Head of caudate nucleus (tissue), 42 donors: ENCODE measurements around the gene TTLL11.

Source experiments
- DNase-seq, 42 donors: peaks; one replicate each; pipeline versions ENCODE4 v3.0.0 to v3.0.0-alpha.2; 2020 to 2021; ENCODE audit warnings: mixed read lengths in 7 of 42
- intact Hi-C: fragments of 100-400 bp; cut with DNase I; formaldehyde crosslinking; loops from one replicate; pipeline ENCODE4 v1.15.0; 2022

TTLL11 gene

DNA sequence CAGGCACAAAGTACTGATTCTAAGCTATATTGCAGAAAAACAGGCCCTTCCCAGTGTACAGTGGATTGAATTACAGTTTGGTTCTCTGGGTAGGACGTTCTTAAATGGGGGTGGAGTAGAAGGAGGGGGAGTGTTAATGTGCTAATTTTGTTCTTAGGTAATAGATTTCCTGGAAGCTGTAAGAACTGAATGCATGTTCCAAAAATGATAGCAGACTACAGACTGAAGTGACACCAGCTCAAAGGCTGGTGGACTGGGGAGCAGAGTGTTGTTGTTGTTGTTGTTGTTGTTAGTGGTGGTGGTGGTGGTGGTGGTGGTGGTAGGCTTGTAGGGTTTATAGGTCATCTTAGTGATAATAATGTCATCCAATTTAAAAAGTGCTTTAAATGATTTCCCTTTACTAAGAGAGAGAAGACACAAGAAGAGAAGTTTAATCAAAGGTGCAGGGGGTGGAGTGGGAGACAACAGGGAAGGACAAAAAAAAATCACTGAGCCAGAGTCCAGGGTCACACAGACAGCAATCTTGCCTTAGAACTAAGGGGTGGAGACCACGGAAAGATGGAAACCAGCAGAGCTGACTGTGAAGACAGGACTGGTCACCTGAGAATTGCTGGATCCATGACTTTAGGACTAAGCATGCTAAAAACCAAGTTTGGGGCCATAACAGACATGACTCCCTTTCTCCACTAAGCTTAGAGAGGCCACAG lies 27.0 kb downstream of the TTLL11 start:
- intact Hi-C loops = no loop called here

GRCh38 chr9:122060481-122060880 lies 32.6 kb downstream of the TTLL11 start:
- intact Hi-C loops = no loop called here
- peak in 1 of 42 donors; percentile 5 for DNase-seq

More for the DNA sequence above, 27.0 kb downstream of the TTLL11 start:
- peak in 1 of 42 donors; percentile 36 for DNase-seq

DNA sequence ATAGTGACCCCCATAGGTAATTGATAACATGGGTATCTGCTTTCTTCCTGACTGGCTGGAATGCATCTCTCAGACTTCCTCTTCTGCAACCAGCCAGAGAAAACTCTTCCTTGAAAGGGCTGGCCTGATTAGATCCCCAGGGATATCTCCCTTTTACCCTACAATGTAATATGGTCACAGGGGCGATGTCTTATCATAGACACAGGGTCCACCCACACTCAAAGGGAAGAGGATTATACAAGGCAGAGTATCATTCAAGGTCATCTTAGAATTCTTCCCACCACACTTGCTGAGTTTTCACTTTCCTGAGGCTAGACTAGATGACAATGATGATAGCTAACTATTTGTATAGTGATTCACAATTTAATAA lies 33.2 kb downstream of the TTLL11 start:
- intact Hi-C loops = no loop called here
- peak in 1 of 42 donors; percentile 25 for DNase-seq

DNA sequence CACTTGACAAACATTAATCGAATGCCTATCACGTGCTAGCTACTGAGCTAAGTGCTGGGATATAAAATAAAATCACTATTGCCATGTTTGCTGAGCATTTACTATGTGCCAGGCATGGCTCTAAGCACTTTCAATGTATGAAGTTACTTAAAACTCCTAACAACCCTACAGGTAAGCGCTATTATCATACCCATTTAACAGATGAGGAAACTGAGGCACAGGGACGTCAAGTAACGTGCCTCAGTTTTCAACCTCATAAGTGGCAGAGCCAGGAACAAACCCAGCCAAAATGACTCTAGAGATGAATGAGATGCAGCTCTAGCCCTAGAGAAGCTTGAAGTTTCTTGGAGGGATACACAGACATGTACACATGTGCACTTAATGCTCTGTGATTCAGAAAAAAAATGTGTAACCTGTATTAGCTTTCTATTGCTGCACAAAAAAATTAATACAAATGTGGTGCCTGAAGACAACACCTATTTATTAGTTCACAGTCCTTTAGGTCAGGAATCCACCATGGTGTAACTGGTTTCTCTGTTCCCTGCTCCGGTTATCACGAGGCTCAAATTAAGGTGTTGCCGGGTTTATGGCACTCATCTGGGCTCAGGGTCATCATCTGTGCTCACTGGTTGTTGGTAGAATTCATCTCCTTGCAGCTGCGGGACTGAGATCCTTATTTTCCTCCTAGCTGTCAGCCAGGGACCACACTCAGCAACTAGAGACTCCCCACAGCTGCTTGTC lies 33.7 kb downstream of the TTLL11 start:
- intact Hi-C loops = no loop called here
- DNase-seq = peak in 1 of 42 donors; percentile 4

DNA sequence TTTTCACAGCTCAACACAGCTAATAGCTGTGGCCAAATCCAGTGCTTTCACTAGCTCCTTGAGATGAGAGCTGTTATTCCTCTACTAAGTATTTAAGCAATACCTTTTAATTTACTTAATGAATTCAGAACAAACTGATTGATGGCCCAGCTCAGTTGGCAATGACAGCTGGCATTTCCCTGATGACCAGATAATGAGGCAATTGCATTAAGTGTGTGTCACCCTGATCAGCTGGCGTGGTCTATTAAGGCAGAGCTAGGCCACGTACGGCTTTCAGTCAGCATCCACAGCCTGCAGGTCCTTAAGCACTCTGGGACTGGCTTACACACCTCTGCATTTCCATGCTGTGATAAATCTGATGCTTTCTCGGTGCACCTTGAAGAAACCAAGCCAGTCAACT lies 34.4 kb downstream of the TTLL11 start:
- peak in 1 of 42 donors; percentile 30 for DNase-seq
- intact Hi-C loops = no loop called here

GRCh38 chr9:122058051-122058450 lies 35.1 kb downstream of the TTLL11 start:
- peak in 36 of 42 donors; percentile 20 to 86 (median 59) for DNase-seq
- intact Hi-C loops = no loop called here

GRCh38 chr9:122057211-122057610 lies 35.9 kb downstream of the TTLL11 start:
- peak in 9 of 42 donors; percentile 23 to 57 (median 48) for DNase-seq
- intact Hi-C loops = no loop called here

DNA sequence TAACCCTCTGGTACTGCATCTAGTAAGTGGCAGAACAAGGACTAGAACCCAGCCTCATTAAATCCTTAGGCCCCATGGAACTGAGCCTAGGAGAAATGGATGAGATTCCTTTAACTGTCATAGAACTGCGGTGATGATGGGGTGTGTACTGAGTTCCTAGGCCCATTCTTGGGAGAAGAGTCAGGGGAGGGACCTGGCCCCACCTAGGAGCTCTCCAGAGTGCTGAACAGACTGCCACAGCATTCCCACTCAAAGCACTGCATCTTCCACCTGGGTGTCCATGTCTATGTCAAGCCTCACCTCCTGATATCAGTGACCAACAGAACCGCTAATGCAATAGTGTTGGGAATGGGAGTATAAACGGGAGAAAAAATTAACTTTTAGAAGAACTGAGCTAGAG lies 36.6 kb downstream of the TTLL11 start:
- intact Hi-C loops = no loop called here
- DNase-seq = no peak

- peak in 2 of 42 donors; percentile 13 to 40 for DNase-seq
- intact Hi-C loops = no loop called here
These were observed 37.4 kb downstream of the TTLL11 start for GRCh38 chr9:122055701-122056100.

DNA sequence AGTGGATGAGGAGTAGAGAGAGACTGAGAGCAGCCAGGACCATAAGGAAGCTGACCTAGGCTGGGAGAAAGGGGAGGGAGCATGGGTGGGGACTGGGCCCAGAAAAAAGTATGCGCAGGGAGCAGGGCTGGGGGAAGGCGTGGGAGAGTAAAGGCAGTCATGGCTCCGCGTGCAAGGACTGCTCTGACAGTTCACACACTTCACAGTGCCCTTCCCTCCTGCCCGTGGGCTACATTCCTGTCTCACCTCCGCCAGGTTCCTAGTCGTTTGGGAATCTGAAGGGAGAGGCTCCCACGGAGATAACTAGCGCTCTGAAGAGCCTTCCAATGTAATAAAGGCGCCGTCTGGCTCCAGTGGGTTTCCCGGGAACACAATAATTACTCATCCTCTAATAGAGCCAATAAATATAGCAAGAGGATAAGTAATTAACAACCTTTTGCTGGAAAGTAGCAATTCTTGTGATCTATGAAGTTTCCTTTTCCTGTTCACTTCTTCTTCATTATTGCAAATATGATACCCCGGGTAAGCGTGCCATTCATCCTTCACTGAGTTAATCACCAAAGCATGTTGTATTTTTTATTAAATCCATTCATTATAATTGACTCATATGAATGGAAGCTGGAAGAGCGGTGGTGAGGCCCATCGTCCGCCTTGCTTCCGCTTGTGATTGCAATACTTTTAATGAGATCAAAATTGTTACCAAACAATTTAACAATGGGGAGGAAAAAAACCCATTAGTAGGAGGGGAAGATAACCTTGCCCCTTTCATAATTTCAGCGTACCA lies 39.3 kb downstream of the TTLL11 start:
- intact Hi-C loops = no loop called here
- peak in 4 of 42 donors; percentile 27 to 55 (median 33) for DNase-seq

GRCh38 chr9:122053064-122053463 lies 40.0 kb downstream of the TTLL11 start:
- DNase-seq = no peak

DNA sequence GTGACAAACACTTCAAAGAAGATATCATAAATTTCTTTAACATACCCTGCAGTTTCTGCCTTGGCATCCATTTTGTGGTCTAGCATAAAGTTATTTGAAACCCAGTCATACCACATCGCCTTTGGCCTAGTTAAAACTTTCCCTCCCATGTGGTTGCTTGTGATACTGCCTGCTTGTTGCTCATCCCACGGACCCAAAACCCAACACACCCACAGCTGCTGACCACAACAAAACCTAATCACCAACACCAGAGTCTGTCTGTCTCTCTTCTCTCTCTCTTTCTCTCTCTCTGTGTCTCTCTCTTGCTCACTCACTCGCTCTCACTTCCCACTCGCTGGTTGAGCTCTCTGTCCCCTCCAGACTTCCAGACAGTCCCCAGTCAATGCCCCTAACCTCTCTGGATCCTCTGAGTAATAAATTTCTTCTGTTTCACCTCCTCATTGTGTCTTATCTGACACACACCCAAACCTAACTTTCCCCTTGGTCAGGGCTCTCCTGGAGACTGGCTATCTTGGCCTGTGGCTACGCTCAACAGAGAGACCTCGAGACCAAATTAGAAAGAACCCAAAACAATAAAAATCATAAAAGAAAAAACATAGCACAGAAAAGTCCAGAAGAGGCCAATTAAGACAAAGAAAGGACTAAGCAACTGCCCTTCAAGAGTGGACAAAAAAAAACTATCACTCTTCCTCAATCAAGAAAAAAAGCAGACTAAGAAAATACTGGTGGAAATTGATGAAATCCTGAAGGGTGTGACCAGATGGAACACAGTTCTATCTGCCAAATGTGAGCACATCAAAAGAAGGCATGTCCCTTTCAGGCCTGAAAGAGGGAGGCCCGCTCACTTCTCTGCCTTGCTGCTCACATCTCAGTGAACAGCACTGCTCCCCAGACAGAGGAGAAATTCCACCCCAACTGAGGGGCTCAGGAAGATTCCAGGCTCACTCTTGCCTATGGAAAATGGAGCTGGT lies 41.5 kb downstream of the TTLL11 start:
- DNase-seq = no peak
- intact Hi-C loops = no loop called here

More at GRCh38 chr9:122053064-122053463, 40.0 kb downstream of the TTLL11 start:
- intact Hi-C loops = no loop called here

- intact Hi-C loops = no loop called here
- DNase-seq = no peak
These were observed 42.9 kb downstream of the TTLL11 start for GRCh38 chr9:122050167-122050566.

GRCh38 chr9:122042056-122042455 lies 51.1 kb downstream of the TTLL11 start:
- DNase-seq = no peak
- intact Hi-C loops = no loop called here

GRCh38 chr9:122040561-122041242 lies 52.4 kb downstream of the TTLL11 start:
- intact Hi-C loops = no loop called here
- DNase-seq = no peak

- intact Hi-C loops = loop anchor here (5.0 kb wide), 1 partner anchor 48 kb away; no protein-coding TSS in a partner anchor
- DNase-seq = peak in 4 of 42 donors; percentile 34 to 66 (median 46)
These were observed 53.9 kb downstream of the TTLL11 start for GRCh38 chr9:122039234-122039633.

DNA sequence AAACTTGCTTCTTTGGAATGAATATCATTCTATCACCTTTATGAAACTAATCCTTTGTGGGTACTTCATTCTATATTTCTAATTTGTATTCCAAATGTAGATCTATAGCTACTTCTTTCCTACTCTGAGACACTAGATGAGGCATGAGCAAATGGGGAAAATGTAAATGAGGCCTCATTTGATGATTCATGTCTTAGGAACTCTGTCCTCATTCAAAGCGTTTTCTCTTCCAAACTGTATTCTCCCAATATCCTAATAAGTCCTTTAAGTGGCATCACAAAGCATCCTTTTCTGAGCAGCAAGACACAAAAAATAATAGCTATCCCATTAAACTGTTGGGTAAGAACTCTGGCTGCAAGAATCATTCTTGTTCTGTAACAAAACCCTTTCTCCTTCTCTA lies 56.1 kb downstream of the TTLL11 start:
- intact Hi-C loops = loop anchor here (5.0 kb wide), 1 partner anchor 50 kb away; no protein-coding TSS in a partner anchor
- no peak for DNase-seq

- DNase-seq = no peak
- intact Hi-C loops = loop anchor here (5.0 kb wide), 1 partner anchor 51 kb away; no protein-coding TSS in a partner anchor
These were observed 56.7 kb downstream of the TTLL11 start for GRCh38 chr9:122036408-122036807.
